PFSK-1 (cell line): ENCODE measurements around the gene TEKT1.

ENCODE experiments used
- FOXP2 ChIP-seq: optimal IDR thresholded peaks from 2 replicates; pipeline ENCODE3; 2011; ENCODE audit warnings: borderline replicate concordance, control low read depth, inconsistent platforms; ENCODE audit not compliant: insufficient read depth; ENCODE audit errors: extremely low read length, extremely low read depth
- POLR2AphosphoS5 ChIP-seq: IDR thresholded peaks from 2 replicates; pipeline ENCODE4 v1.6.1; 2012; ENCODE audit warnings: low read depth, mild to moderate bottlenecking, control low read depth, low read length, moderate library complexity
- SIN3A ChIP-seq: IDR thresholded peaks from 2 replicates; pipeline ENCODE4 v1.6.1; 2012; ENCODE audit warnings: mild to moderate bottlenecking, low read length, moderate library complexity, borderline replicate concordance; ENCODE audit not compliant: insufficient read depth
- TAF1 ChIP-seq: IDR thresholded peaks from 2 replicates; pipeline ENCODE4 v1.6.1; 2012; ENCODE audit warnings: low read length, control low read depth, borderline replicate concordance; ENCODE audit not compliant: insufficient read depth
- TF ChIP-seq, protein P1 (sequence below), 2 experiments: IDR thresholded peaks; 2 replicates each; pipeline versions ENCODE4 v1.6.1 to v1.8.0; 2011 to 2012; ENCODE audit warnings: low read depth in 2 of 2, low read length in 2 of 2, control low read depth in 1 of 2, inconsistent platforms in 1 of 2, mild to moderate bottlenecking in 1 of 2, moderate library complexity in 1 of 2; ENCODE audit not compliant: insufficient read depth in 1 of 2

TEKT1 gene

DNA sequence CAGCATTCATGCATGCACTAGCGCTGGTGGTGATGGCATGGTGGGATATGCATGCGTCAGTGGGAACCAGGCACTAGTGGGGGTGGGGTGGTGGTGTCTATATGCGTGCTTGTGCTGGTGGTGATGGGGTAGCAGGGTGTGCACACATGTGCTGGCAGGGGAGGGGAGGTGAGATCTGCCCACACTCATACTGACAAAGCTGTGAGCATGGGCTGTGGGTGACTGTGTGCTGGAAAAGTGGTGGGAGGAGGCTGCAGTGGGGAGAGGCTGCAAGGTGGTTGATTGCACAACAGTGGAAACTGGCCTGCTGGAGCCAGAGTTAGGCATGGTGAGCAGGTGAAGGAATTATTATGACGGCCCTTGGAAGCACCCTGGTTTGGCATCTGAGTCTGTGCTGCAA is 31.3 kb upstream of the TEKT1 start:
- TF ChIP-seq FOXP2 (no peak), TAF1 (no peak), POLR2AphosphoS5 (no peak), SIN3A (no peak)
- TF ChIP-seq, protein P1, sequence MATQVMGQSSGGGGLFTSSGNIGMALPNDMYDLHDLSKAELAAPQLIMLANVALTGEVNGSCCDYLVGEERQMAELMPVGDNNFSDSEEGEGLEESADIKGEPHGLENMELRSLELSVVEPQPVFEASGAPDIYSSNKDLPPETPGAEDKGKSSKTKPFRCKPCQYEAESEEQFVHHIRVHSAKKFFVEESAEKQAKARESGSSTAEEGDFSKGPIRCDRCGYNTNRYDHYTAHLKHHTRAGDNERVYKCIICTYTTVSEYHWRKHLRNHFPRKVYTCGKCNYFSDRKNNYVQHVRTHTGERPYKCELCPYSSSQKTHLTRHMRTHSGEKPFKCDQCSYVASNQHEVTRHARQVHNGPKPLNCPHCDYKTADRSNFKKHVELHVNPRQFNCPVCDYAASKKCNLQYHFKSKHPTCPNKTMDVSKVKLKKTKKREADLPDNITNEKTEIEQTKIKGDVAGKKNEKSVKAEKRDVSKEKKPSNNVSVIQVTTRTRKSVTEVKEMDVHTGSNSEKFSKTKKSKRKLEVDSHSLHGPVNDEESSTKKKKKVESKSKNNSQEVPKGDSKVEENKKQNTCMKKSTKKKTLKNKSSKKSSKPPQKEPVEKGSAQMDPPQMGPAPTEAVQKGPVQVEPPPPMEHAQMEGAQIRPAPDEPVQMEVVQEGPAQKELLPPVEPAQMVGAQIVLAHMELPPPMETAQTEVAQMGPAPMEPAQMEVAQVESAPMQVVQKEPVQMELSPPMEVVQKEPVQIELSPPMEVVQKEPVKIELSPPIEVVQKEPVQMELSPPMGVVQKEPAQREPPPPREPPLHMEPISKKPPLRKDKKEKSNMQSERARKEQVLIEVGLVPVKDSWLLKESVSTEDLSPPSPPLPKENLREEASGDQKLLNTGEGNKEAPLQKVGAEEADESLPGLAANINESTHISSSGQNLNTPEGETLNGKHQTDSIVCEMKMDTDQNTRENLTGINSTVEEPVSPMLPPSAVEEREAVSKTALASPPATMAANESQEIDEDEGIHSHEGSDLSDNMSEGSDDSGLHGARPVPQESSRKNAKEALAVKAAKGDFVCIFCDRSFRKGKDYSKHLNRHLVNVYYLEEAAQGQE (IDR thresholded peaks at IDR 0.05; ENCODE audit: insufficient read depth in 1 of 2, low read depth in 2 of 2, low read length in 2 of 2) = no peak

DNA sequence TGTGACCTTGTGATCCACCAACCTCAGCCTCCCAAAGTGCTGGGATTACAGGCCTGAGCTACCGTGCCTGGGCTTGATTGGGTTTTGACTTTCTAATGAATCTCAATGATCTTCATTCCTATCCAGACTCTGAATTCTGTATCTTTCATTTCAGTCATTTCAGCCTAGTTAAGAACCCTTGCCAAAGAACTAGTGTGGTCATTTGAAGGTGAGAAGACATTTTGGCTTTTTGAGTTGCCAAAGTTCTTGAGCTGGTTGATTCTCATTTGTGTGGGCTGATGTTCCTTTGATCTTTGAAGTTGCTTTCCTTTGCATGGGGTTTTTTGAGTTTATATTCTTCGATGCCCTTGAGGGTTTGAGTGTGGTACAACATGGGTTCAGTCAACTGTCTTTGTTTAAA is 30.6 kb upstream of the TEKT1 start:
- TF ChIP-seq, protein P1 (IDR thresholded peaks at IDR 0.05; ENCODE audit: insufficient read depth in 1 of 2, low read depth in 2 of 2, low read length in 2 of 2) = no peak
- TF ChIP-seq POLR2AphosphoS5 (no peak), TAF1 (no peak), SIN3A (no peak), FOXP2 (no peak)

GRCh38 chr17:6857904-6858303 is 26.4 kb upstream of the TEKT1 start:
- TF ChIP-seq, protein P1 (IDR thresholded peaks at IDR 0.05; ENCODE audit: insufficient read depth in 1 of 2, low read depth in 2 of 2, low read length in 2 of 2) = no peak
- TF ChIP-seq POLR2AphosphoS5 = no peak
- no peak for TF ChIP-seq SIN3A

DNA sequence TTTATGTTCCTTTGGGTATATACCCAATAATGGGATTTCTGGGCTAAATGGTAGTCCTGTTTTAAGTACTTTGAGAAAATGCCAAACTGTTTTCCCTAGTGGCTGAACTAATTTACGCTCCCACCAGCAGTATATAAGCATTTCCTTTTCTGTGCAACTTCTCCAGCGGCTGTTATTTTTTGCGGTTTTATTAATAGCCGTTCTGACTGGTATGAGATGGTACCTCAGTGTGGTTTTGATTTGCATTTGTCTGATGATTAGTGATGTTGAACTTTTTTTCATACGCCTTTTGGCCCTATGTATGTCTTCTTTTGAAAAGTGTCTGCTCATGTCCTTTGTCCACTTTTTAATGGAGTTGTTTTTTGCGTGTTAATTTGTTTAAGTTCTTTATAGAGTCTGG is 25.8 kb upstream of the TEKT1 start:
- TF ChIP-seq POLR2AphosphoS5 = no peak
- TF ChIP-seq SIN3A = no peak
- TF ChIP-seq, protein P1 (IDR thresholded peaks at IDR 0.05; ENCODE audit: insufficient read depth in 1 of 2, low read depth in 2 of 2, low read length in 2 of 2) = no peak

GRCh38 chr17:6856051-6856450 is 24.5 kb upstream of the TEKT1 start:
- TF ChIP-seq POLR2AphosphoS5 = no peak
- no peak for TF ChIP-seq SIN3A
- TF ChIP-seq, protein P1 (IDR thresholded peaks at IDR 0.05; ENCODE audit: insufficient read depth in 1 of 2, low read depth in 2 of 2, low read length in 2 of 2) = no peak
- no peak for TF ChIP-seq FOXP2
- TF ChIP-seq TAF1 = no peak
